Astrocyte of the cerebellum (primary cell): ENCODE results near the gene GNAQ.

Experiments
- DNase-seq: peaks from one replicate; pipeline ENCODE4 v3.0.0-alpha.2; 2011; ENCODE audit warnings: low read depth
- H3K4me3 ChIP-seq: 2 replicates; pipeline ENCODE4 v1.5.1; 2011; ENCODE audit warnings: mild to moderate bottlenecking, low read depth, low read length, moderate library complexity
- in situ Hi-C: cut with HindIII; loops from 2 replicates; pipeline ENCODE4 v1.10.0; 2017; ENCODE audit warnings: low sequenced_read_pairs
- TF ChIP-seq, protein P1 (sequence below): IDR thresholded peaks from 2 replicates; pipeline ENCODE4 v1.5.1; 2012; ENCODE audit warnings: low read length, low read depth, moderate library complexity, mild to moderate bottlenecking; ENCODE audit errors: missing control alignments

Gene GNAQ

DNA sequence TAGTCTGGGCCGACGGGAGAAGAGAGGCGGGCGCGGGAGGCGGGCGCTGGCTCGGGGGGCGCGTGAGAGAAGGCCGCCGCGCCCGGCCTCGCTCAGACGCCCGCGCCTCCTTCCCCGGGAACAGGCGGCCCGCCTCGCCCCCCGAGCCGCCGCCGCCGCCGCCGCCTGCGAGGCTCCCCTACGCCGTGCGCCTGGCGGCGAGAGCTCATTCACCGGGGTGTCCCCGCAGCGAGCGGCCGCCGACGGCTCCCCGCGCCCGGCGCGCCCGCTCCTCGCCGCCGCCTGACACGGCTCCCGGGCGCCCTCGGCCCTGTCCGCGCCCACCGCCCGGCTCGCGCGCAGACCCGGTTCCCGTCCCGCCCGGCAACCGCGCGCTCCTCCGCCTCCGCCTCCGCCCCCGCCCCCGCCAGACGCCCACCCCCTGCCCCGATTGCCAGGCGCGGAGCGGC, at the start of gene GNAQ:
GNAQ (minus strand) TSS at position 368 of the 449 bp plus-strand sequence. CDS start 576 bp downstream, outside the sequence.
- no peak for DNase-seq
- H3K4me3 ChIP-seq, result peak within 1 kb of the TSS; percentile 71
- in situ Hi-C loops, result no loop called here
- TF ChIP-seq, protein P1, sequence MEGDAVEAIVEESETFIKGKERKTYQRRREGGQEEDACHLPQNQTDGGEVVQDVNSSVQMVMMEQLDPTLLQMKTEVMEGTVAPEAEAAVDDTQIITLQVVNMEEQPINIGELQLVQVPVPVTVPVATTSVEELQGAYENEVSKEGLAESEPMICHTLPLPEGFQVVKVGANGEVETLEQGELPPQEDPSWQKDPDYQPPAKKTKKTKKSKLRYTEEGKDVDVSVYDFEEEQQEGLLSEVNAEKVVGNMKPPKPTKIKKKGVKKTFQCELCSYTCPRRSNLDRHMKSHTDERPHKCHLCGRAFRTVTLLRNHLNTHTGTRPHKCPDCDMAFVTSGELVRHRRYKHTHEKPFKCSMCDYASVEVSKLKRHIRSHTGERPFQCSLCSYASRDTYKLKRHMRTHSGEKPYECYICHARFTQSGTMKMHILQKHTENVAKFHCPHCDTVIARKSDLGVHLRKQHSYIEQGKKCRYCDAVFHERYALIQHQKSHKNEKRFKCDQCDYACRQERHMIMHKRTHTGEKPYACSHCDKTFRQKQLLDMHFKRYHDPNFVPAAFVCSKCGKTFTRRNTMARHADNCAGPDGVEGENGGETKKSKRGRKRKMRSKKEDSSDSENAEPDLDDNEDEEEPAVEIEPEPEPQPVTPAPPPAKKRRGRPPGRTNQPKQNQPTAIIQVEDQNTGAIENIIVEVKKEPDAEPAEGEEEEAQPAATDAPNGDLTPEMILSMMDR, result no peak

DNA sequence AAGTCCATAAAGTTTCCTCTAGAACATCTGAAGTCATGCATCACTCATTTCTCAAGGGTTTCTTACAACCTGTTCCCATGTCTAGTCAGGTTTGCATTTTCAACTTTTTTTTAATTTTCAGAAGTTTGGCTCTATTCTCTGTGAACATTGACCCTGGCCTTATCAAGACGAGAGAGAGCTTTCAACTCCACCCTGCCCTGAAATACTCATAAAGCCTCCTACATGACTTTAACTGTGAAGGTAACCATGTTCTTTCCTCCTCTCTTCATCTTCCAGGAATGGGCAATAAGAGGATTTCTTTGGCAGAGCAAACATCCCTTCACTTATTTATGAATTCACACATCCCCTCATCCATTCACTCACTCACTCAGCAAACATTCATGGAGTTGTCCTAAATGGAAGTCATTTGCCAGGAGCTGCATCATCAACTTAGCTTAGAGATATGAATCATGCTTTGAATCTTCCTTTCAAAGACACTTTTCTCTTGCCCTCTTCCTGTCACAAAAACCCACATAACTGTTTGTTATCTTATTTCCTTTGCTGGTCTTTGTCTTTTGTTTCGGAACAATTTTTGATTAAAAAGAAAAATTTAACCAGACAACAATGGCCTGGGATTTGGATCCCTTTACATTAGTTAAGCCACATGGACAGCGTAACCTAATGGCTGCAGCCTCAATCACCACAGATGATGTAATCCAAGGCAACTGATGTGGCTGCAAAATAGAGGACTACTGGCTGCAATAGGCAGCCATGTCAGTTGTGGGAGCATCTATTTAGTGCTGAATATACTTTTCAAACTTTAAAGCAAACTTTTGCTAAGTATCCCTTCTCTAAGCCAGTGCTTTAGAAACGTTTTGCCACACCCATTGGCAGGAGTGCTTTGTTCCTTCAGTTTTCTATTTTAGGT, 43.0 kb upstream of the GNAQ start:
- no peak for DNase-seq
- no peak overlapping the region for H3K4me3 ChIP-seq
- TF ChIP-seq, protein P1, result no peak
- in situ Hi-C loops, result no loop called here

DNA sequence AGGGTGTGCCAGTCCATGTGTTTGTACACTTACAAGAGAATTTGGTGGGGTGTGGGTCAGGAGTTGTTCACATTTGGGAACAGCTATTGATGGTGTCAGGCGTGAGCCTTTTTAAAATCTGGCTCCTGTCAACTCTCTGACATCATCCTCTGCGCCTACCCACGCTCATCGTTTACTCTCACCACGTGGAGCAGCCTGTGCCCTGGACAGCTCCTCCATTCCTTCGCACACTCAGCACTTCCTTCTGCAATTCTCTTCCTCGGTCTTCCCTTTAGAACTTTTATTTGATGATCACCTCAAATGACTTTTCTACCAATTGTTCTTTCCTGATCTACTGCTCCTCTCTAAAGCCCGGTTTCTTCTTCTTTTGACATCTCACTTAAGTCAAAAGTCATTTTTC, 42.1 kb upstream of the GNAQ start:
- H3K4me3 ChIP-seq, result no peak overlapping the region
- no peak for DNase-seq
- TF ChIP-seq, protein P1, result no peak
- in situ Hi-C loops, result no loop called here

DNA sequence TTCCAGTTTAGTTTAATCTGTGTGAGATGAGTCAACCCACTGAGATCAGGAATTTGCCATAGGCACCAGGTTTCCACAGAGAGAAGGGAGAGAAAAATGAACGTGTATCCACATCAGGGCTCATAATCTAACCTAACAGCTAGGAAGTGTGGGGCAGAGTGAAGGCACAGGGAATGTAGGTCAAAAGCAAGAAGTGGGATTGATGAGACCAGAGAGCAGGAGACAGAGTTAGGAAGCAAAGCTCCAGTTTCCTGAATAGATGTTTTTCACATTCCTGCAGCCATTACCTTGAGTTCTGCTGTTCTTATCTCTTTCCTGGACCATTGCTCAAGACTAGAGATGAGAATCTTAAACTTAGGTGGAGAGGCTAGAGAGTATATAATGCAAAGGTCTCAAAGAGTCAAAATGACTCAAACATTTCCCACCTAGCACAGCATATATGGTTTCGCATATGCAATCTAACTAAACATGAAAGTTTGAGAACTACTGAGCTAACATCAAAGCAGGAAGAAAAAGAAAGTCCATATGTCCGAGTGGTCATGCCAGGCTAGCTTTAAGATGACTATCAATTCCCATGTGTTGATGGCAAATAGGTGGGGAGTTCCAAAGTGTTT, 41.1 kb upstream of the GNAQ start:
- no peak overlapping the region for H3K4me3 ChIP-seq
- no peak for DNase-seq
- in situ Hi-C loops, result no loop called here
- TF ChIP-seq, protein P1, result no peak

DNA sequence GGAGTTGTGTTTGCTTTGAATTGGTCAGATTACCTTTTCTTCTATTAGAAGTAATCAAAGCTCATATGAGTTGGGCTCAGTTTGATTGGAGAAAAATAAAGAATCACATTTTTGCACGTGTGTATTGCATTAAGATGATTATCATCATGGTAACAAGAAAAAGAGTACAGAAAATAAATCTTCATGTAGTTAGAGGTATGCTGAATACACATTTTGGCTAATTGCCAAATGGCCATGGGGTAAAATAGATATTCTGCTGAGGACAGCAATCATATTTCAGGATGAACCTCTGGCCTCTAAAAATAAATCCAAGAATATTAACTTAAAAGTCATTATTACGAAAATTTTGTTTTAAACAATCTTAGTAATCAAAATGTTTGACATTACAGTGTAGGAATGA, 38.9 kb upstream of the GNAQ start:
- DNase-seq, result no peak
- in situ Hi-C loops, result no loop called here
- TF ChIP-seq, protein P1, result no peak
- no peak overlapping the region for H3K4me3 ChIP-seq

DNA sequence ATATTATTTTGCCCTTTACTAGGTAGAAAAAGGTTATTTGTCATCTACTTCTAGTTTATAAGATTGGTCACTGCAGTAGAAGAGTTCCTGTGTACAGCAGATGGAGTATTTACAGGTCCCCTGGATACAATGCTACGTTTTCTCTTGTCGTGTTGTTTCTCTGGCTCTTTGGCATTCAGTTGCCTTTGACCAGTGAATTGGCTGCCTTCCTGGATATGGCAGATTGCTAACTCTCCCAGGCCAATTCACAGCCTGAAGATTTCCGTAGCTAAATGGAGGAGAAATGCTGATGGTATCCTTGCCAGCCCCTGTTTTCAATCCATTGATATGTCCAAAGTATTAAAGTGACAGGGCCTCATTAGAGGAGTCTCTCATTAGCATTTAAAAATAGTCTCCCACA, 32.5 kb upstream of the GNAQ start:
- H3K4me3 ChIP-seq, result no peak overlapping the region
- DNase-seq, result peak; percentile 13
- TF ChIP-seq, protein P1, result no peak
- in situ Hi-C loops, result no loop called here
